ENCODE measurements around the gene ITGB3. TPM values are rescaled to one million over a fixed set of nuclear protein-coding genes. Genes with fewer than 3 reads are reported as not detected.

Gene ITGB3
- total and polyA plus RNA-seq, 2 of the 8 experiments (the other 6 are each of a cell fraction or from before 2014, with no cell fraction given) = 0.08 to 0.09 TPM

DNA sequence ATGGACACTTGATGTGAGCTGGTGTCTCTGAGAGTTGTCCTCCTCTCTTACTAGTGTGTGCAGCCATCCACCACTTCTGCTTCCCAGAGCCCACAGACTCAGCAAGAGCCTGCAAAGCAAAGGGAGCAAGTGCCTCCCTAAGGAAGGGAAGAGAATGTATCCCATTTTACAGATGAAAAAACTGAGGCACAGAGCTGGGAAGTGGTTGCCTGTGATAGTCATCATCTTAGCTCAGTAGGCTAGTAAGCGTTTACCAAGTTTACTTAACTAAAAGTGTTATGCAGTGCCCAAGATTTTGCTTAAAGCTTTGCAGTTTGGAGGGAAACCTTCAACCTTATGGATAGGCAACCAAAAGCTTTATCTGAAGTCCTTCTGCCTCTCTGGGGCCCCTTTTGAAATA is 47.1 kb downstream of the ITGB3 start:
- no peak overlapping the region for H3K4ac ChIP-seq (replicated peaks; ENCODE audit: insufficient read length, low read depth, low read length)
- no peaks in the 10 kb centered on the region for H3K9me3 ChIP-seq (ENCODE audit: insufficient read depth in 2 of 2, low read depth in 1 of 2, low read length in 1 of 2)
- no peaks in the 10 kb centered on the region for H3K36me3 ChIP-seq (ENCODE audit: control insufficient read depth in 2 of 4, insufficient read depth in 4 of 4, low read length in 3 of 4)
- TF ChIP-seq GABPA (IDR thresholded peaks at IDR 0.05; ENCODE audit: borderline replicate concordance, insufficient read depth, low read length) (no peak), SAP30 (IDR thresholded peaks at IDR 0.05; ENCODE audit: insufficient read depth, insufficient replicate concordance, low read length) (no peak), HDAC6 (IDR thresholded peaks at IDR 0.05; ENCODE audit: low read depth, low read length) (no peak), RFX5 (IDR thresholded peaks at IDR 0.05; ENCODE audit: borderline replicate concordance, low read depth, low read length) (no peak), KDM1A (IDR thresholded peaks at IDR 0.05; ENCODE audit: borderline replicate concordance, low read length) (no peak), EP300 (IDR thresholded peaks at IDR 0.05; ENCODE audit: borderline replicate concordance in 1 of 2, low read depth in 2 of 2, low read length in 2 of 2) (no peak), CREB1 (IDR thresholded peaks at IDR 0.05) (no peak), CEBPB (IDR thresholded peaks at IDR 0.05; ENCODE audit: low read depth, low read length) (no peak), KDM5A (IDR thresholded peaks at IDR 0.05; ENCODE audit: low read length) (no peak), JUND (IDR thresholded peaks at IDR 0.05; ENCODE audit: low read length) (no peak), EGR1 (IDR thresholded peaks at IDR 0.05; ENCODE audit: borderline replicate concordance, low read depth, low read length) (no peak)
- TF ChIP-seq, protein P1, sequence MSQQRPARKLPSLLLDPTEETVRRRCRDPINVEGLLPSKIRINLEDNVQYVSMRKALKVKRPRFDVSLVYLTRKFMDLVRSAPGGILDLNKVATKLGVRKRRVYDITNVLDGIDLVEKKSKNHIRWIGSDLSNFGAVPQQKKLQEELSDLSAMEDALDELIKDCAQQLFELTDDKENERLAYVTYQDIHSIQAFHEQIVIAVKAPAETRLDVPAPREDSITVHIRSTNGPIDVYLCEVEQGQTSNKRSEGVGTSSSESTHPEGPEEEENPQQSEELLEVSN (IDR thresholded peaks at IDR 0.05) = no peak
- no peak overlapping the region for H2BK120ac ChIP-seq (replicated peaks; ENCODE audit: low read depth, low read length)
- H3K4me2 ChIP-seq (ENCODE audit: insufficient read depth in 1 of 2, low read depth in 2 of 2, low read length in 2 of 2) = no peak overlapping the region
- no peak overlapping the region for H3K18ac ChIP-seq (ENCODE audit: extremely low read depth, low read length)
- H4K8ac ChIP-seq (ENCODE audit: extremely low read depth, insufficient read depth, low read length) = no peak overlapping the region
- no peak overlapping the region for H2AFZ ChIP-seq (ENCODE audit: low read length)
- no peak overlapping the region for H2AK5ac ChIP-seq (ENCODE audit: low read depth, low read length)
- no peak overlapping the region for H3K27ac ChIP-seq (ENCODE audit: low read depth, low read length)
- H3K23ac ChIP-seq (ENCODE audit: insufficient read length) = no peak overlapping the region
- FAIRE-seq = no peak
- no peak overlapping the region for H3K4me3 ChIP-seq (ENCODE audit: extremely low read depth in 1 of 4, insufficient read depth in 2 of 4, low read depth in 3 of 4, low read length in 4 of 4)
- no peaks in the 10 kb centered on the region for H4K20me1 ChIP-seq (replicated peaks in 1 of 2; ENCODE audit: control insufficient read depth in 1 of 2, insufficient read depth in 2 of 2, low read length in 2 of 2)
- H3K9ac ChIP-seq (replicated peaks in 1 of 4; ENCODE audit: extremely low read depth in 1 of 4, low read depth in 3 of 4, low read length in 3 of 4) = no peak overlapping the region
- H3K23me2 ChIP-seq (ENCODE audit: low read depth, low read length) = no peaks in the 10 kb centered on the region
- no peak overlapping the region for H2BK20ac ChIP-seq (ENCODE audit: low read length)
- CTCF ChIA-PET (ENCODE audit: partially characterized antibody) = interaction anchor here (1.0 to 1.9 kb wide), 5 partner anchors 9 to 72 kb away, joined by 3 to 6 read pairs (median 3); no protein-coding TSS in a partner anchor
- no peak overlapping the region for H4K91ac ChIP-seq (replicated peaks; ENCODE audit: insufficient read length, low read length)
- no peak overlapping the region for H3K56ac ChIP-seq (replicated peaks; ENCODE audit: insufficient read length, low read depth, low read length)
- 72% methylated on average over 1 of the region's 1 CpG; no CpG with 5 or more reads in 1 of the 2 experiments for WGBS, 2 experiments (ENCODE audit: extremely low coverage in 1 of 2, insufficient coverage in 1 of 2, insufficient read length in 1 of 2, insufficient replicate concordance in 2 of 2, low coverage in 1 of 2, low lambda C conversion rate in 2 of 2, missing lambda C conversion rate in 1 of 2)
- H3K14ac ChIP-seq (ENCODE audit: insufficient read length) = no peak overlapping the region
- H3K4me1 ChIP-seq (replicated peaks in 1 of 4; ENCODE audit: control insufficient read depth in 3 of 4, insufficient read depth in 4 of 4, low read length in 3 of 4) = peaks cover 0 to 1% (median 0%) of the 10 kb centered on the region in 4 experiments; a peak in 1 of 7 replicates
- POLR2A ChIA-PET (ENCODE audit: partially characterized antibody) = interaction anchor here (1.1 kb wide), 1 partner anchor 15 kb away, joined by 3 read pairs; no protein-coding TSS in a partner anchor
- no peak overlapping the region for H2BK15ac ChIP-seq (ENCODE audit: low read length)
- no peaks in the 10 kb centered on the region for H3K27me3 ChIP-seq (replicated peaks in 1 of 4; ENCODE audit: control insufficient read depth in 3 of 4, extremely low read depth in 1 of 4, insufficient read depth in 3 of 4, low read length in 3 of 4)
- no peak overlapping the region for H2BK12ac ChIP-seq (ENCODE audit: low read depth, low read length)
- no peak overlapping the region for H4K5ac ChIP-seq (ENCODE audit: insufficient read length, low read depth, low read length)
- H3K79me2 ChIP-seq (ENCODE audit: control insufficient read depth in 1 of 2, insufficient read depth in 2 of 2, low read length in 2 of 2) = no peaks in the 10 kb centered on the region
- H2BK5ac ChIP-seq (ENCODE audit: low read depth, low read length) = no peak overlapping the region
- H3K79me1 ChIP-seq (ENCODE audit: low read depth, low read length) = no peaks in the 10 kb centered on the region
- no peak for DNase-seq (ENCODE audit: low read depth in 1 of 2, low spot score in 2 of 2)
